ENCODE data around the gene JUP. TPM values are rescaled to one million over a fixed set of nuclear protein-coding genes. Genes with fewer than 3 reads are reported as not detected.

JUP gene
- total and polyA plus RNA-seq, 2 of the 13 experiments (the other 11 are each of a cell fraction or from before 2014, with no cell fraction given): 12.1 to 20.6 TPM

DNA sequence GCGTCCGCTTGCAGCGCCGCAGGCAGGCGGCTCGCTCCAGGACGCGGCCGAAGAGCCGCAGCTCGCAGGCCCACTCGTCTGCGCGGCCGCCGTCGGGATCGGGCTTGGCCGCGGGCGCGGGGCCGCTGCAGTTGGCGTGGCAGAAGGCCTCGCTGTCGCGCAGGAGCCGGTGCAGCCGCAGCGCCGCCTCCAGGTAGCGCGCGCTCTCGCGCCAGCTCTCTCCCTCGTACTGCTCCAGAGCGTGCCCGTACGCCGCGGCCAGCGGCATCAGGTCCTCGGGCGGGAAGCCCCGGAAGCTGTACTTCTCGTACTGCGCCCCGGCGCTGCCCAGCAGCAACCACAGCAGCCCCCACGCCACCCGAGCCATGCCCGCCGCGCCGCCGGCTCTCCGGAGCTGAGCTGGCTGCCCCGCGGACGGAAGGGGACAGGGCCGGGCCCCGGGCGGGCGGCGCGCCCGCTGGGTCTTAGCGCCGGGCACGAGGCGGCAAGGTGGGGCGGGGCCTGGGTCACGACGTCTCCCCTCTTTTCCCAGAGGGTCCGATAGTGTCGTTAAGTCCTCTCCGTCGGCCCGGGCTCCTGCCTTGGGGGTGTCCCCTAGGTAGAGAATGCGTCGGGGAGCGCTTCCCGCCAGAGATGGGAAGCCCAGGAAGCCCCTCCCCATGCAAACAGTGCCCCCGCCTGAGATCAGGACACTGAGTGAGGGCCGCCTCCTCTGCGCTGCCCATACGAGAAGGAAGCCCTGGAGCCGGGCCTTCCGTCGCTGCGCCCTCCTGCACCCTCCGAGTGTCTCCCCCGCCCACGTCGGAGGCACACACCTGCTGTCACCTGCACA is 25.3 kb upstream of the JUP start, which contains the start of gene P3H4 (continued):
- TF ChIP-seq REPIN1 (CRISPR knock-in tag; IDR thresholded peaks at IDR 0.05; ENCODE audit: borderline replicate concordance, low read depth) (no peak), ZFP62 (CRISPR knock-in tag; IDR thresholded peaks at IDR 0.05) (no peak), ISL2 (CRISPR knock-in tag; IDR thresholded peaks at IDR 0.05) (0 out of 2 replicates have a peak, but pooled peaks have one; percentile 47), PBX2 (CRISPR knock-in tag; IDR thresholded peaks at IDR 0.05) (peak; percentile 27; the same call in 1 of the 2 replicates), ZNF569 (CRISPR knock-in tag; IDR thresholded peaks at IDR 0.05; ENCODE audit: borderline replicate concordance) (no peak), GATA4 (IDR thresholded peaks at IDR 0.05; ENCODE audit: borderline replicate concordance, low read depth) (no peak; the same call in 1 of the 2 replicates), ZNF431 (CRISPR knock-in tag; IDR thresholded peaks at IDR 0.05; ENCODE audit: borderline replicate concordance, low read depth) (peak; percentile 91), ZNF232 (CRISPR knock-in tag; IDR thresholded peaks at IDR 0.05; ENCODE audit: borderline replicate concordance) (peak; percentile 96), PRDM15 (CRISPR knock-in tag; IDR thresholded peaks at IDR 0.05) (peak; percentile 49; the same call in 1 of the 2 replicates), POGK (CRISPR knock-in tag; conservative IDR thresholded peaks at IDR 0.05) (peak; percentile 95), SUZ12 (IDR thresholded peaks at IDR 0.05; ENCODE audit: low read depth, low read length) (no peak), HOXA5 (CRISPR knock-in tag; IDR thresholded peaks at IDR 0.05) (peak; percentile 83; the same call in 1 of the 2 replicates)
- TF ChIP-seq, protein P1, sequence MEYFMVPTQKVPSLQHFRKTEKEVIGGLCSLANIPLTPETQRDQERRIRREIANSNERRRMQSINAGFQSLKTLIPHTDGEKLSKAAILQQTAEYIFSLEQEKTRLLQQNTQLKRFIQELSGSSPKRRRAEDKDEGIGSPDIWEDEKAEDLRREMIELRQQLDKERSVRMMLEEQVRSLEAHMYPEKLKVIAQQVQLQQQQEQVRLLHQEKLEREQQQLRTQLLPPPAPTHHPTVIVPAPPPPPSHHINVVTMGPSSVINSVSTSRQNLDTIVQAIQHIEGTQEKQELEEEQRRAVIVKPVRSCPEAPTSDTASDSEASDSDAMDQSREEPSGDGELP (IDR thresholded peaks at IDR 0.05; ENCODE audit: borderline replicate concordance, low read depth): no peak
